DMS114 treated with DMSO at 0.1 percent for 48 hours (cell line): ENCODE data around the gene TNIK.

Experiments used
- DNase-seq: peaks from one replicate; lab custom pipeline; 2025; ENCODE audit not compliant: unreplicated experiment; lab: John Stamatoyannopoulos, UW

Gene TNIK

DNA sequence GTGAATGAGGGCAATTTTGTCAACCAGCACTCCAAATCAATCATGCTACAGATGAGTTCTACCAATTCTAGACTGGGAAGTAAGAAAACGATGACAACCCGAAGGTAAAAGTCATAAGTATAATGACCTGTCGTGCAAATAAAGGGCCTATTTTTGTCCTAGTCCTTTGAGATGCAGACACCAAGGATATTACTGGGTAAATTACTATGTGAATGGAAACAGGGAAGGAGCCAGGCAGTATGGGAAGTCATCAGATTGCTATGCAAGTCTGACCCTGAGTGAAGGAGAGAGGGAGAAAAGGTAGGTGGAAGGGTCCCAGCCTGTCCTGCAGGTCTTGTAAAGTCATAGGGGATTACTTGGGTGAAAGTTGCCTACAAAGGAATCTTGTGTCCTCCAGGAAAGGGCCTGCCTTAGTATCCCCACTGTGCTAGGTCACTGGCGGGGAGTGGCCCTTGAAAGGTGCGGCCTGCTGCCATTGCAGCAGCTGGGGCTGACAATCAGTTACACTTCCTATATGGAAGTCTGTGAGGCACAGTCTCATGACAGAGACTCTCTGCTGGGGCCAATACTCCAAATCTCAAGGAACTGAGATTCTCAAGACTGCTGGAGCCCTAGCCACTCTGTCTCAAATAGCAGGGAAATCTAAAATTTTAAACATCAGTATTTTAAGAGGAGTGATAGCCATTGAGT, 283.8 kb downstream of the TNIK start:
- DNase-seq: no peak

- no peak for DNase-seq
These were observed 284.4 kb downstream of the TNIK start for GRCh38 chr3:171175741-171176234.

DNA sequence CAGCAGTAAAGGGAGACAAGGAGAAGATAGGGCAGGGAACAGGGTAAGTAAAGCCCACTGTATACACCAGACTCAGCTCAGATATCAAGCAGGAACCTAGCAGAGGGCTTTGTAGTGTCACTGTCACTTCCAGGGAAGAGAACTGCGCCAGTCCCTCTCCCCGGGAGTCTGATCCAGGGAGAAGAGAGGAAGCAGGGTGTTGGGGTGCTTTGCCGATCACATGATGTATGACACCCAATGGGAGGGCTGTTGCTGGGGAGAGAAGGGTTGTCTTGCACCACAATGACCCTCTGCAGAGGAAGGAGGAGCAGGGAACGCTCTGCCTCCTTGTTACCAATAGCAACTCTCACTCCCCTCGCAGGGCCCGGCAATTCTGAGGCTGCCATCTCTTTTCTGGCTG, 286.5 kb downstream of the TNIK start:
- DNase-seq: no peak

- DNase-seq: no peak
These were observed 288.1 kb downstream of the TNIK start for GRCh38 chr3:171172070-171172469.

- DNase-seq: no peak
These were observed 290.3 kb downstream of the TNIK start for GRCh38 chr3:171169866-171170265.

DNA sequence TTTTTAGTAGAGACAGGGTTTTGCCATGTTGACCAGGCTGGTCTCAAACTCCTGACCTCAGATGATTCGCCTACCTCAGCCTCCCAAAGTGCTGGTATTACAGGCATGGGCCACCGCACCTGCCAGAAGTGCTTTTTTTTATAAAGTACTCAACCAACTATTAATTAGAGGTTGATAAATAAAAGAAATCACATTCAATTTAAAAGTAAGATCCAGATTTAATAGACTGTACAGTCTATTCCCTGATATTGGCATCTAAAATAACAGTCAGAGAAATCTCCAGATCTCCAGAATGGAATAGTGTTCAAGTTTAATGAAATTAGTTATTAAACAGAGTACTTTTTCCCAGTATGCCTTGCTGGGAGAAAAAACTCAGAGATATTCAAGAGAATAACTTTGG, 290.8 kb downstream of the TNIK start:
- no peak for DNase-seq

- no peak for DNase-seq
These were observed 291.7 kb downstream of the TNIK start for GRCh38 chr3:171168551-171168950.

DNA sequence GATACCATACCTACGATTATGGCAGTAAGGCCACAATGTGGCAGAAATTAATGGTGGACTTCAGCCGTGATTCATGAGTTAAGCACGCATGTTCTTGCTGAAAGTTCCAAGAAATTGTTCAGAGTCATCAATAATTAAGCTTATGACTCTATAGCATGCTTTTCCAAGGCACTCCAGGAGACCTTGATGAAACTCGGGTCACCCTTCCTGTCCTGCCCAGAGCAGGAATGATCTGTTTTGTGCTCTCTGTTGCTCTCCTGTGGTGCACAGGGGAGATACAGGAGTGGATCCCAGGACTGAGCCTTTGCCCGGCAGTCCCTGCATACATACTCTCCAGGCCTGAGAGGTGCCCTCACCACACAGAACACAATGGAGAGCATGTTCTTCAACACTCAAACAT, 292.1 kb downstream of the TNIK start:
- DNase-seq: no peak

- no peak for DNase-seq
These were observed 294.2 kb downstream of the TNIK start for GRCh38 chr3:171165983-171166382.

- no peak for DNase-seq
These were observed 294.7 kb downstream of the TNIK start for GRCh38 chr3:171165499-171165921.

GRCh38 chr3:171164067-171164465, 296.1 kb downstream of the TNIK start:
- no peak for DNase-seq

DNA sequence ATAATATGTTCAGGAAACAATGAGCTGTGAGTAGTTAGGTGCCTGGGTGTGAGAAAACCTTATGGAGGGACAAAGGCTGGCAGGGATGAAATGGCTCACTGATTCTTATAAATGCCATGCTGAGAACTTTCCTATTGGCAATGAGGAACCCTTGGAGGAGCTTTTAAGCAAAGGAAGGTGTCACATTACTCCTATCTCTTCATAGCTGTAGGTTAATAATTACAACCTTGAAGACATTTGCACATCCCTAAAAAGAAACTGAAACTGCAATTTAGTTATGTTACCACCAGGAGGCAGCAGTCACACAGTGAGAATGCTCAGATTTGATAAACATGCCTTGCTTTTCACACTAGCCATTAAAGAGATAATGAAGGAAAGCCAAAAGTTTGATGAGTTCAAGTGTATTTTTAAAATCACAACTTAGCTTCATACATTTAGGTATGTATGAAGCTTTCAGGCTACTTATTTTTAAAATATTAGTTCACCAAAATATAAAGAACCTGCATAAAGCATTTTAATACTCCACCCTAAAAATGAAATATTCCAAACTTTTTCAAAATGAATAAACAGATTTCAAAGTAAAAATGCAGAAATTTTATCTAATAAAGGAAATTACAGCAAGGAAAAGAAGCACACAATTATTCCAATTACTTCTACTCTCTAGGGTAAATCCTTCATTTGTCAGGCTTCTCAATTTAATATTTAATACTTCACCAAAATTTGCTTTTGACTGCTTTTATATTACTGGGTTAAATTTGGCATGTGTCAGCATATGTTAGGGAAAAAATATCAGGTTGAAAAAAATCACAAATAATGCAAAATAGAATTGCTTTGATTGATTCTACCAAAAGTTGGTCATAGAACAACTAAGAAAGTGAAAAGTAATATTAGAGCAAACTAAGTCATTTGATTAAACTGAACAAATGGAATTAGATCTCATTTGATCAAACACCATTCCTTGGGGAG, 296.8 kb downstream of the TNIK start:
- DNase-seq: no peak

DNA sequence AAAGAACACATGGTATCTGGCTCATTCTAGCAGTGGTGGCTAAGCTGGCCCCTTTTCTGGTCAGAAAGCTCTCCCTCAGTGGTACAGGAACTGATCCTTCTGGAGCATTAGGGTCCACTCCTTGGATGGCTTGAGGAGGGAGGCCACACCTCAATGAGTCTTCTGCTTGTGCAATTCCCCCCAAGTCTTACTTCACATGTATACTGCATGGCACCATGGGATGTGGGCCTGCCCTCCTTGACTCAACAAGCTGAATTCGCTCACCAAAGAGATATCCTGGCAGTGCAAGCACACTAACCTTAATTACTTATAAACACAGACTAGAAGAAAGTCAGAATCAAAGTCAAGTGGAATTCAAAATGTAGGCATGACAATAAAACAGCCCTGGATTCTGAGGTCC, 299.9 kb downstream of the TNIK start:
- DNase-seq: no peak

DNA sequence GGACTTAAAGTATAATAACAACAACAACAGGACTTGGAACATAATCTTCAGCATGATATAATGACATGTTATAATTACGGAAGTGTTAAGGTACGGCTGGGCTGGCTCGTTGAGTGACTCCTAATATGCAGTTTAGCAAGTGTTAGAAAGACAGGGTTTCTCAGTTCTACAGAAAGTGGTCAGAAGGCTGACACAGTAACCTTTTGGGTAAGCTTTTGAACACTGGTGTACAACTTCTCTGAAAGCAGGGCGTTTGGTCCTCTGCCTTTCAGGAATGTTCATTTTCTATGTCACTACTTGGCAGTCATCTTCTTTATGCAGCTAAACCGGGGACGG, 300.4 kb downstream of the TNIK start:
- DNase-seq: no peak

DNA sequence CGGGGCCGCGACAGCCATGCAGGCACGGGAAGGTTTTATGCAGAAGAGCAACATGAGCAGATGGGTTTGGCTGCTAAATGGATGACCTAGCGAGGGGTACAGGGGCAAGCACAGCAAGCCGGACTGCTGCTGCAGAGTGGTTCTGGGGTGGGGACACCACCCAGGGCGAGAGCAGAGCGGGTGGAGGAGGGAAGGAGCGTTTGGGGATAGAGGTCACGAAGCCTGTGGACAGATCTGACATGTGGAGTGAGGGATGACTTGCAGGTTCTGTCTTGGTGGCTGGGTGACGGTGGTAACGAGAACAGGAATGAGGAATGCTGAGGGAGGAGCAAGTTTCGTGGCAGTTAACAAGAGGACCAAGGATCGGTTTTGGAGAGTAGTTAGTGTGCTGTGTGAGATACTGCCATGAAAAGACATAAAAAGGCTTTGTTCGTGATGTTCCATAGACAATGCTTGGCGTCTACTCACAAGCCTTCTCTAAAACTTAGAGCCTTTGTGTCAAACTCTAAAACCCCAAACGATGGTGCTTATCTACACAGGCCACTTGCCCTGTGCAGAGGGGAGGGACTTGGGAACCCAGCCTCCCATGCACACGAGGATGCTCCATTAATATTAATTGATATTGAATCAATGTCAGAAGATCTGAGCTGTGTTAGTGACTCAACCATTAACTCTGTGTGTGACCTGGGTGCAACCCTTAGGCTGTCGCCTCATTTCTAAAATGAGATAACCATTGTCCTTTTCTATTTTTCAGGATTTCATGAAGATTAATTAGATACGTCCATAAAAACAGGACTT, 301.0 kb downstream of the TNIK start:
- DNase-seq: no peak

GRCh38 chr3:171157980-171158379, 302.2 kb downstream of the TNIK start:
- DNase-seq: no peak

DNA sequence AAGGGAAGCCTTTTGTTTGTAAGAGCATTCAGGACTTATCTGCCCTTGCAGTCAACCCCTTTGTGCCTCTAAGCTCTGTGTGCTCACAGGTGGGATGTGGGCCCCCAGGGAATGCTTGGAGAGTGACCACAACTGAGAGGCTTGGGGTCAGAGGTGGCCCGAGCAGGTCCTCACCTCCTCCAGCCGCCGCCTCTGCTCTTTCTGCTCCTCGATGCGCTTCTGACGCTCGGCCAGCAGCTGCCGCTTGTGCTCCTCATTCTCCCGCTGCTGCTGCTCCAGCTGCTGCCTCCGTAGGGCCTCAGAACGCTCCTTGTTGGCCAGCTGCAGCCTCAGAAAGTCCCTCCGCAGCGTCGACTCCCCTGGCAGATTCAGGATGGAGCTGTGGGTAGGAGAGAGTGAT, 302.9 kb downstream of the TNIK start:
- DNase-seq: no peak

- DNase-seq: no peak
These were observed 303.7 kb downstream of the TNIK start for GRCh38 chr3:171156401-171157010.

DNA sequence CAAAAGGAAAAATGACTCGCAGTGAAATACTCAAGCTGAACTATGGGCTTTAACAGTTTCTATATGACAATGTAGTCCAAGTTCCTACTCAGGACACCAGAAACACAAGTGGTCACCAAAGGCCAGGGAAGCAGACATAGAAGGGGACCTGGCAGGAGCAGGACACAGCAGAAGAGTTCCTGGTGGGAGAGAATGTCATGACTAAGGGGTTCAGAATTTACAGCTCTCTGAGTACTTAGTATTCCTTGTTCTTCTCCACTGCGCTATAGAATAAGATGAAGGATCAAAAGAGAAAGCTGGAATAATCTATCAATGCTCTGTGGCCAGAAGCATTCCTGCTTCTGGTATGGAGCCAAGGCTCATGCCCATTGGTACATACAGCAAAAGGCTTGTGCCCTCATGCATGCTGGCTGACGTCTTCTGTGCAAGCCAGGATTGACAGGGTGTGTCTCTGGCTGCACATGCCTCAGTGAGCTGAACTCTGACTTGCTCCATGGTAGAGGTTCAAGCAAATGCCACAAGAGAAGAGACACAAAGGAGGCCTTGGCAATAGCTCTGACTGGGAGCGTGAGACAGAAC, 305.0 kb downstream of the TNIK start:
- DNase-seq: no peak

GRCh38 chr3:171150945-171151344, 309.3 kb downstream of the TNIK start:
- DNase-seq: no peak
